ENCODE data around the gene CLEC10A.

Gene CLEC10A

DNA sequence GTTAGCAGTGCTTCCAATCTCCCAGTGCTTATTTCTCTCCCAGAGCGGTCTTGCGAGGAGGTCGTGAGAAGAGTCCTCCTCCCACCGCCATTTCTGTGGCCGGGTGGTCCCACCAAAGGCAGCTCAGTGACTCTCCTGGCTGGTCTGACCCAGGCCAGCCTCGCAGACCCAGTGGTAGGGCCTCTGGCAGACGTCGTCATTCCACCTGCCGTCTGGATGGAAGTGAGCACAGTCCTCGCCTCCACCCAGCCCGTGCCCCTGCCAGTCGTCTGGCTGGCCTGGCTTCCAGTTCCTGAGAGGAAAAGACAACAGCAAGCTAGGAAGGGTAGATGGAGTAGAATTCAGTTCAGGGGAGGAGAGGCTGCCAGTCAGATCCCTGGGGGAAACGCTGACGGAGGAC, 5.1 kb downstream of the CLEC10A start:
- Histone ChIP-seq H3K27me3 (ENCODE audit: control insufficient read depth, insufficient read depth, low read length, poor library complexity, severe bottlenecking) (no peaks in the 10 kb centered on the region), H3K4me3 (ENCODE audit: insufficient read depth, low read depth, low read length) (no peak overlapping the region), H3K27ac (ENCODE audit: insufficient read depth, low read depth, low read length, poor library complexity, severe bottlenecking) (no peak overlapping the region), H3K36me3 (ENCODE audit: control insufficient read depth, insufficient read depth, low read length) (no peaks in the 10 kb centered on the region), H3K9me3 (ENCODE audit: control insufficient read depth, low read length) (no peaks in the 10 kb centered on the region), H3K4me1 (ENCODE audit: control insufficient read depth, insufficient read depth, low read length) (no peaks in the 10 kb centered on the region)
- 92 to 93% methylated on average over 14 of the region's 14 CpGs for WGBS, 2 experiments

- Histone ChIP-seq H3K4me3 (ENCODE audit: insufficient read depth, low read depth, low read length) (no peak overlapping the region), H3K27me3 (ENCODE audit: control insufficient read depth, insufficient read depth, low read length, poor library complexity, severe bottlenecking) (no peaks in the 10 kb centered on the region)
Measured at GRCh38 chr17:7072406-7072805, 7.6 kb downstream of the CLEC10A start.

GRCh38 chr17:7070712-7071111, 9.3 kb downstream of the CLEC10A start:
- Histone ChIP-seq H3K4me3 (ENCODE audit: insufficient read depth, low read depth, low read length) (no peak overlapping the region), H3K27ac (ENCODE audit: insufficient read depth, low read depth, low read length, poor library complexity, severe bottlenecking) (no peak overlapping the region), H3K36me3 (ENCODE audit: control insufficient read depth, insufficient read depth, low read length) (no peaks in the 10 kb centered on the region), H3K9me3 (ENCODE audit: control insufficient read depth, low read length) (no peaks in the 10 kb centered on the region), H3K4me1 (ENCODE audit: control insufficient read depth, insufficient read depth, low read length) (no peaks in the 10 kb centered on the region), H3K27me3 (ENCODE audit: control insufficient read depth, insufficient read depth, low read length, poor library complexity, severe bottlenecking) (no peaks in the 10 kb centered on the region)
- WGBS, 2 experiments, result 94 to 96% methylated on average over 3 of the region's 3 CpGs

More at GRCh38 chr17:7072406-7072805, 7.6 kb downstream of the CLEC10A start:
- no peaks in the 10 kb centered on the region for H3K36me3 ChIP-seq (ENCODE audit: control insufficient read depth, insufficient read depth, low read length)
- no peak overlapping the region for H3K27ac ChIP-seq (ENCODE audit: insufficient read depth, low read depth, low read length, poor library complexity, severe bottlenecking)
- no peaks in the 10 kb centered on the region for H3K9me3 ChIP-seq (ENCODE audit: control insufficient read depth, low read length)
- no peaks in the 10 kb centered on the region for H3K4me1 ChIP-seq (ENCODE audit: control insufficient read depth, insufficient read depth, low read length)
- WGBS, 2 experiments, result 88 to 95% methylated on average over 2 of the region's 2 CpGs

DNA sequence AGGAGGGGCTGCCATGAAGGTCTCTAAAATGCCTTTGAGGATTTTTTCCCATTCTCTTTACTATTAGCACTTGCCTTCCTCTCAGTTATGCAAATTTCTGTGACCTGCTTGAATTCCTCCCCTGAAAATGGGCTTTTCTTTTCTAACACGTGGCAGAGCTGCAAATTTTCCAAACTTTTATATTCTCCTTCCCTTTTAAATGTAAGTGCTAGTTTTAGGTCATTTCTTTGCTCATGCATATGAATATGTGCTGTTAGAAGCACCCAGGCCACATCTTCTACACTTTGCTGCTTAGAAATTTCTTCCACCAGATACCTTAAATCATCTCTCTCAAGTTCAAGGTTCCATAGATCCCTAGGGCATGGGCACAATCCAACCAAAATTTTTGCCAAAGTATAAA, 11.8 kb downstream of the CLEC10A start:
- Histone ChIP-seq H3K27me3 (ENCODE audit: control insufficient read depth, insufficient read depth, low read length, poor library complexity, severe bottlenecking) (no peaks in the 10 kb centered on the region), H3K4me3 (ENCODE audit: insufficient read depth, low read depth, low read length) (no peak overlapping the region), H3K4me1 (ENCODE audit: control insufficient read depth, insufficient read depth, low read length) (peaks cover 9% of the 10 kb centered on the region), H3K9me3 (ENCODE audit: control insufficient read depth, low read length) (no peaks in the 10 kb centered on the region), H3K27ac (ENCODE audit: insufficient read depth, low read depth, low read length, poor library complexity, severe bottlenecking) (no peak overlapping the region), H3K36me3 (ENCODE audit: control insufficient read depth, insufficient read depth, low read length) (no peaks in the 10 kb centered on the region)
- WGBS, 2 experiments, result 33 to 44% methylated on average over 1 of the region's 1 CpG

DNA sequence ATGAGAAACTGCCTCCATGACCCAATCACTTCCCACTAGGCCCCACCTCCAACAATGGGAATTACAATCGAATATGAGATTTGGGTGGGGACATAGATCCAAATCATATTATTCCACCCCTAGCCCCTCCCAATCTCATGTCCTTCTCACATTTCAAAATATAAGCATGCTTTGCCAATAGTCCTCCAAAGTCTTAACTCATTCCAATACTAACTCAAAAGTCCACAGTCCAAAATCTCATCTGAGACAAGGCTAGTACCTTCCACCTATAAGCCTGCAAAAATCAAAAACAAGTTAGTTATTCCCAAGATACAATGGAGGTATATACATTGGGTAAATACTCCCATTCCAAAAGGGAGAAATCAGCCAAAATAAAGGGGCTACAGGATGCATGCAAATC, 12.9 kb downstream of the CLEC10A start:
- Histone ChIP-seq H3K4me1 (ENCODE audit: control insufficient read depth, insufficient read depth, low read length) (peaks cover 14% of the 10 kb centered on the region), H3K27me3 (ENCODE audit: control insufficient read depth, insufficient read depth, low read length, poor library complexity, severe bottlenecking) (no peaks in the 10 kb centered on the region), H3K27ac (ENCODE audit: insufficient read depth, low read depth, low read length, poor library complexity, severe bottlenecking) (no peak overlapping the region), H3K9me3 (ENCODE audit: control insufficient read depth, low read length) (no peaks in the 10 kb centered on the region), H3K36me3 (ENCODE audit: control insufficient read depth, insufficient read depth, low read length) (no peaks in the 10 kb centered on the region), H3K4me3 (ENCODE audit: insufficient read depth, low read depth, low read length) (no peak overlapping the region)
- 91 to 93% methylated on average over 1 of the region's 1 CpG for WGBS, 2 experiments

DNA sequence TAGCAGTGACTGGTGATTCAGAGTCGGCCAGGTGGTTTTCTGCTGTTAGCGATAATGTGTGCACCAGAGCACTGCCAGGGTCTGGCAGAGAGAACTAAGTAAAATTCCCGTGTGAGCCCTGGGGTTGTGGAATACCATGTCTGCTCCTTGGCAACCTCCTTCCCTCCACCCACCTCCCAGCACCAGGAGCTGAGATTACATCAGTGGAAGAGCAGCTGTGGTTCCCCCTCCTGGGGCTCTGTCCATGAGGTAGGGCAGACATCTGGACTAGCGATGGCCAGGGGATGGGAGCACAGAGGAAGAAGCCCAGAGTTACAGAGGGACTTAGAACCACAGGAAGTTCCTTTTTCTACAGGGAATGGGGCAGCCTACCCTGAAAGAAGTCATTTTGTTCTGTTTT, 15.8 kb downstream of the CLEC10A start:
- Histone ChIP-seq H3K36me3 (ENCODE audit: control insufficient read depth, insufficient read depth, low read length) (no peaks in the 10 kb centered on the region), H3K27ac (ENCODE audit: insufficient read depth, low read depth, low read length, poor library complexity, severe bottlenecking) (peak overlapping the region; percentile 82), H3K27me3 (ENCODE audit: control insufficient read depth, insufficient read depth, low read length, poor library complexity, severe bottlenecking) (no peaks in the 10 kb centered on the region), H3K4me1 (ENCODE audit: control insufficient read depth, insufficient read depth, low read length) (peaks cover 14% of the 10 kb centered on the region), H3K9me3 (ENCODE audit: control insufficient read depth, low read length) (no peaks in the 10 kb centered on the region), H3K4me3 (ENCODE audit: insufficient read depth, low read depth, low read length) (no peak overlapping the region)
- WGBS, 2 experiments, result 76 to 89% methylated on average over 4 of the region's 4 CpGs

DNA sequence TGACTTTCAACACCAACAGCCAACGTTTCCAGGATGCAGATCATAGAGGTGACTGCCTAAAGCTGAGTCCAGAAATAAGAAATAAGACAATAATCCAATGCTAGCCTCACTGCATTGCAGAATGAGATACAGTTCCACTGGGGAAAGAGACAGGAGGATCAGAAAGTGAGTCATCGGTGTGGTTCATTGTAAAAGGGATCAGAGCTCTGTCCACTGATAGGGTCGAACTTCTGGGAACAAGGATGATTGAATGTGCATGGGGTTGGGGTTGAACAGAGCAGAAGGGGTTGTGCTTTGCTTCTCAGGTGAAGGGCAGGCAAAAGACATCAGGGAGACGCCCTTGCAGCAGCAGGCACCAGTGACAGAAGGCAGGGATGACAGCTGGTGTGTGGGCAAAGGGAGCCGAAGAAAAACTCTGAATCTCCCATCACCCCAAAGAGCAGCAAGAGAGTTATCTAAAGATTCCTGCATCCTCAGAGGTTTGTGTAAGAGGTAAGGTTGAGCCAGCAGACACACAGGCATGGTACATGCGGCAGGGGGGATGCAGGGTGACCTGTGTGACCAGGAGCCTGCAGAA, 16.4 kb downstream of the CLEC10A start:
- Histone ChIP-seq H3K27ac (ENCODE audit: insufficient read depth, low read depth, low read length, poor library complexity, severe bottlenecking) (peak overlapping the region; percentile 82), H3K4me1 (ENCODE audit: control insufficient read depth, insufficient read depth, low read length) (peaks cover 14% of the 10 kb centered on the region), H3K27me3 (ENCODE audit: control insufficient read depth, insufficient read depth, low read length, poor library complexity, severe bottlenecking) (no peaks in the 10 kb centered on the region), H3K9me3 (ENCODE audit: control insufficient read depth, low read length) (no peaks in the 10 kb centered on the region), H3K36me3 (ENCODE audit: control insufficient read depth, insufficient read depth, low read length) (no peaks in the 10 kb centered on the region), H3K4me3 (ENCODE audit: insufficient read depth, low read depth, low read length) (no peak overlapping the region)
- 79 to 82% methylated on average over 6 of the region's 6 CpGs for WGBS, 2 experiments

GRCh38 chr17:7060165-7060891, 19.7 kb downstream of the CLEC10A start:
- WGBS, 2 experiments, result 85 to 86% methylated on average over 5 of the region's 6 CpGs
- no peak overlapping the region for H3K27ac ChIP-seq (ENCODE audit: insufficient read depth, low read depth, low read length, poor library complexity, severe bottlenecking)
- peaks cover 14% of the 10 kb centered on the region for H3K4me1 ChIP-seq (ENCODE audit: control insufficient read depth, insufficient read depth, low read length)
- no peaks in the 10 kb centered on the region for H3K9me3 ChIP-seq (ENCODE audit: control insufficient read depth, low read length)
- H3K27me3 ChIP-seq (ENCODE audit: control insufficient read depth, insufficient read depth, low read length, poor library complexity, severe bottlenecking), result no peaks in the 10 kb centered on the region
- H3K4me3 ChIP-seq (ENCODE audit: insufficient read depth, low read depth, low read length), result no peak overlapping the region
- no peaks in the 10 kb centered on the region for H3K36me3 ChIP-seq (ENCODE audit: control insufficient read depth, insufficient read depth, low read length)

DNA sequence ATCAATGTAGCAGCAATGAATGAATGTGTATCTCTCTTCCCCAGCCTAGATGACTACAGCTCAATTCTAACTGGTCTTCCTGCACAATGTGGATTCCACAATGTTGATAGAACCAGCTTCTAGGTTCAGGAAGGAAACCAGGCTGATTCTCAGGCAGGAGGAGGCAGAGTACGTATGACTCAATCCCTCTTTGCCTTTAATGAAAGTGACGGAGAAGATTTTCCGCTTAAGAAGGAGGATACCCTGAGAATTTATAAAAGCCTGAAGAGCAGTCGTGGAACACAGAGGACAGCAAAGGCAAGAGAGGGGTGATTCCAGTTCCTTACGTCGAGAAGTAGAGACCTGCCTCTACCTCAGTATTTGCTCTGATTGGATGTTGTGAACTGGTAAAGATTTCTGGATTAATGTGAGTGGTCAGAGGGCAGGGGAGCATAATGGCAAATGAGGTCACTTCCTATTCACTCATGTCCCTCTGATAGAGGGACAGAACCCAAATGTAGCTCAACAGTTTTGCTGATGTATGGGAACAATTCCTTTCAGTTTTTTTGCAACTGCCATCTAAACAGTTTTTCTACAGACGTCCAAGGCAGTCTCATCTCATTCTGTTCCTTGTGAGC, 21.1 kb downstream of the CLEC10A start:
- Histone ChIP-seq H3K36me3 (ENCODE audit: control insufficient read depth, insufficient read depth, low read length) (no peaks in the 10 kb centered on the region), H3K4me3 (ENCODE audit: insufficient read depth, low read depth, low read length) (no peak overlapping the region), H3K9me3 (ENCODE audit: control insufficient read depth, low read length) (no peaks in the 10 kb centered on the region), H3K27ac (ENCODE audit: insufficient read depth, low read depth, low read length, poor library complexity, severe bottlenecking) (no peak overlapping the region), H3K4me1 (ENCODE audit: control insufficient read depth, insufficient read depth, low read length) (peaks cover 10% of the 10 kb centered on the region), H3K27me3 (ENCODE audit: control insufficient read depth, insufficient read depth, low read length, poor library complexity, severe bottlenecking) (no peaks in the 10 kb centered on the region)
- WGBS, 2 experiments, result 92% methylated on average over 7 of the region's 7 CpGs

GRCh38 chr17:7056386-7056785, 23.7 kb downstream of the CLEC10A start:
- H3K9me3 ChIP-seq (ENCODE audit: control insufficient read depth, low read length), result no peaks in the 10 kb centered on the region
- no peak overlapping the region for H3K27ac ChIP-seq (ENCODE audit: insufficient read depth, low read depth, low read length, poor library complexity, severe bottlenecking)
- no peak overlapping the region for H3K4me3 ChIP-seq (ENCODE audit: insufficient read depth, low read depth, low read length)
- 95% methylated on average over 4 of the region's 4 CpGs for whole genome bisulfite sequencing, 2 experiments
- H3K4me1 ChIP-seq (ENCODE audit: control insufficient read depth, insufficient read depth, low read length), result no peaks in the 10 kb centered on the region
- H3K36me3 ChIP-seq (ENCODE audit: control insufficient read depth, insufficient read depth, low read length), result no peaks in the 10 kb centered on the region
- H3K27me3 ChIP-seq (ENCODE audit: control insufficient read depth, insufficient read depth, low read length, poor library complexity, severe bottlenecking), result peaks cover 3% of the 10 kb centered on the region

All from ectodermal cell (in vitro differentiated cells).